ENCODE measurements around the gene GAL3ST2.
A peak's percentile ranks its signal among the peaks of the same experiment; 100 is the strongest.
"Not testable (repeated sequence)": the region's sequence is repeated elsewhere in the genome, so short reads cannot be mapped to it uniquely, and the experiment has no call there.

The GAL3ST2 gene
- total RNA-seq: 0 to 0.24 reads per million in 2 donors

- no peak for DNase-seq
Measured at GRCh38 chr2:241776336-241777169, at the start of gene GAL3ST2. TSS of gene GAL3ST2 (plus strand) at chr2:241776822. CDS start at chr2:241776956, 134 bp downstream.

- no peak for DNase-seq
Measured at GRCh38 chr2:241728000-241728399, 48.6 kb upstream of the GAL3ST2 start.

- DNase-seq: no peak
Measured at GRCh38 chr2:241728627-241729026, 48.0 kb upstream of the GAL3ST2 start.

GRCh38 chr2:241729868-241730267, 46.8 kb upstream of the GAL3ST2 start:
- DNase-seq: no peak

- DNase-seq: no peak
Measured at GRCh38 chr2:241730671-241731293, 45.8 kb upstream of the GAL3ST2 start.

GRCh38 chr2:241732513-241733186, 44.0 kb upstream of the GAL3ST2 start:
- peak; percentile 44 for DNase-seq

- no peak for DNase-seq
Measured at GRCh38 chr2:241733391-241734207, 43.0 kb upstream of the GAL3ST2 start.

- no peak for DNase-seq
Measured at GRCh38 chr2:241734208-241734466, 42.5 kb upstream of the GAL3ST2 start.

- peak; percentile 96 for DNase-seq
Measured at GRCh38 chr2:241734467-241735208, 42.0 kb upstream of the GAL3ST2 start, which contains the start of gene D2HGDH. TSS of gene D2HGDH (plus strand) at chr2:241734630. CDS start at chr2:241735225, 595 bp downstream.

GRCh38 chr2:241736111-241736510, 40.5 kb upstream of the GAL3ST2 start:
- DNase-seq: no peak

- DNase-seq: no peak
Measured at GRCh38 chr2:241738040-241738686, 38.5 kb upstream of the GAL3ST2 start.

GRCh38 chr2:241739177-241739576, 37.4 kb upstream of the GAL3ST2 start:
- DNase-seq: no peak

GRCh38 chr2:241739651-241740050, 37.0 kb upstream of the GAL3ST2 start:
- no peak for DNase-seq

- no peak for DNase-seq
Measured at GRCh38 chr2:241741016-241741415, 35.6 kb upstream of the GAL3ST2 start.

GRCh38 chr2:241742320-241742939, 34.2 kb upstream of the GAL3ST2 start:
- DNase-seq: no peak

GRCh38 chr2:241743008-241743407, 33.6 kb upstream of the GAL3ST2 start:
- DNase-seq: not testable (repeated sequence)

GRCh38 chr2:241743620-241744019, 33.0 kb upstream of the GAL3ST2 start:
- DNase-seq: no peak

- no peak for DNase-seq
Measured at GRCh38 chr2:241744028-241744754, 32.4 kb upstream of the GAL3ST2 start.

- no peak for DNase-seq
Measured at GRCh38 chr2:241745276-241745675, 31.3 kb upstream of the GAL3ST2 start.

- no peak for DNase-seq
Measured at GRCh38 chr2:241746084-241746483, 30.5 kb upstream of the GAL3ST2 start.
